Measurements from ENCODE around the gene MOBP.
"Not testable (repeated sequence)": the region's sequence is repeated elsewhere in the genome, so short reads cannot be mapped to it uniquely, and the experiment has no call there.

The MOBP gene

DNA sequence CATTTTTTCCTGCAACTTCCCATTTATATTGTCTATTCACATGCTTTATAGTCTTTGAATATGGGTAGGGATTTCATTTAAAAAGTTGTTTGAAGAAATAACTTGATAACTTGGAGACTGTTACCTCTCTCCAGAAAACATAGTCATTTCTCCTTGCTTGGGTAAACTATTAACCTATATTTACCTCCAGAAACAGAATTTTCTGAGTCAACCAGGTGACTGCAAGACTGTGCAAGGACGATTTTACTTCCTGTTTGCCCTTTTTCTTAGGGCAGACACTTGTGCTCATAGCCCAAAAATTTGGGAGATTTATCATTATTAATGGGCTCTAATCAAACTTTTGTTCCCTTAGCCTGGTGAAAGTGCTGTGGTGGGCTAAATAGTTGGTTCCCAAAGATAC is 14.3 kb upstream of the MOBP start:
- no peak for DNase-seq

DNA sequence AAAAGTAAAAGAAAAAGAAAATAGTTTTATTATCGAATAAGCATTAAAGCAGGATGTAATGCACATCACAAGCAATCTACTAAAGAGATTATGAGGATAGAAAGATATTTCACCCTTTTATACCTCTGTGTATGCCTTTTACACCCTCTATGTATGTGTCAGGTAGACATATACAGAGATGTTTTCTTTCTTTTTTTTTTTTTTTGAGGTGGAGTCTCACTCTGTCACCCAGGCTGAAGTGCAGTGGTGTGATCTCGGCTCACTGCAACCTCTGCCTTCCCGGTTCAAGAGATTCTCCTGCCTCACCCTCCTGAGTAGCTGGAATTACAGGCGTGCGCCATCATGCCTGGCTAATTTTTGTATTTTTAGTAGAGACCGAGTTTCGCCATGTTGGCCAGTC is 13.6 kb upstream of the MOBP start:
- not testable (repeated sequence) for DNase-seq

DNA sequence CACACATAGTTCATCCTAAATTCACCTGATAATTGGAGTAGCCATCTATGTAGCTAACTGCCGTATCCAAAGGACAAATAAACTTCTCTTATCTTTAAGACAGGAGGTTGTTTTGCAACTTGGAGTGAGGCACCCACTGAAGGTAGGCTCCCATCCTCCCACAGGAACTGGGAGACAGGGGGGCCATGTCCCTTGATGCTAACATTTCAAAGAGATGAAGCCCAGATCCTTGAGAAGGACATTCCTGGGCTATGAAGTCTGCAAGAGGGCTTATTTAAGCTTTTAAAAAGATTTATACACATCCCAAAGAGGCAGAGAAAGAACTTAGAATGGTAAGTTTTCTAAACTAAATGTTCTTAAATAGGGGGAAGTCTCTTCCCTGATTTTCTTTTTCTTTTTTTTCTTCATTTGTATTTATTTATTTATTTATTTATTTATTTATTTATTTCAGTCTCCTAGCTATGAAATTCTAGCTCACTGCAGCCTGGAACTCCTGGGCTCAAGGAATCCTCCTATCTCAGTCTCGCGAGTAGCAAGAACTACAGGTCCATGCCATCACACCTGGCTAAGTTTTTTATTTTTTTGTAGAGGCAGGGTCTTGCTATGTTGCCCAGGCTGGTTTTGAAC is 12.8 kb upstream of the MOBP start:
- DNase-seq: no peak

DNA sequence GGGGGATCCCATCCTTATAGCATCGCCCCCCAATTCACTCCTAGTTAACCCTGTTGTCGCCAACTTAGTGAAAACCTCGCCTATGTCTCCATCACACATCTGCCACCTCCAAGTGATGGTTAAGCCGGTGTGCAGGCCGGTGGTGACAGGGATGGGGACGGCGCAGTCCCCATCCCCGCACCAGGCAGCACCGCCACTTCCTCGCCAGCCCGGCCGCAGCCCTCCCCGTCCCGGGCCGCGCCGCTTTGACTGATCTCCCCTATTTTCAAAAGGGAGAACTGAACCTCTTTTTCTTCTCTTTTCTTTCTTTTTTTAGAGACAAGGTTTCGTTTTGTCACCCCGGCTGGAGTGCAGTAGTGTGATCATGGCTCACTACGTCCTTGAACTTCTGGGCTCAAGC is 11.3 kb upstream of the MOBP start:
- no peak for DNase-seq

DNA sequence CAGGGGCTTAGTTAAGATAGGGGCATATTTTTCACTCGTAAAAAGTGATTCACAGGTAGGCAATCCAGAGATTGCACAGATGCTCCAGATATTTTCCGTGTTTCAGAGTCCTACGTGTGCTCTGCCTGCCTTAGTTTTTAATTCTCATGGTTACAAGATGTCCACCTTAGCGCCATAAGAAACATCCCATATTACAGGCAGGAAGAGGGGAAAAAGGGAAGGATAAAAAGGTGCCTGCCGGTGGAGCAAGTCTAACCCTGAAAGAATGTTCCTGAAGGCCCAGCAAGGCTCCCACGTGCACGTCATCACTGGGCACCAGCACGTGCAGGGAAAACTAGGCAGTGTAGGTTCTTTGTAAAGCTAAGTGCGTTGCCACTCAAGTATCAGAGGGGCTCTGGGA is 10.1 kb upstream of the MOBP start:
- DNase-seq: no peak

GRCh38 chr3:39458579-39458978 is 8.9 kb upstream of the MOBP start:
- not testable (repeated sequence) for DNase-seq

- no peak for DNase-seq
Measured at GRCh38 chr3:39460677-39461076, 6.8 kb upstream of the MOBP start.

- no peak for DNase-seq
Measured at GRCh38 chr3:39463269-39463668, 4.2 kb upstream of the MOBP start.

GRCh38 chr3:39466988-39467387 is 492 bp upstream of the MOBP start:
- no peak for DNase-seq

- DNase-seq: no peak
Measured at GRCh38 chr3:39468108-39468436, 592 bp downstream of the MOBP start.

GRCh38 chr3:39469258-39469657 is 1.8 kb downstream of the MOBP start:
- DNase-seq: no peak

GRCh38 chr3:39469945-39470344 is 2.5 kb downstream of the MOBP start:
- DNase-seq: no peak

DNA sequence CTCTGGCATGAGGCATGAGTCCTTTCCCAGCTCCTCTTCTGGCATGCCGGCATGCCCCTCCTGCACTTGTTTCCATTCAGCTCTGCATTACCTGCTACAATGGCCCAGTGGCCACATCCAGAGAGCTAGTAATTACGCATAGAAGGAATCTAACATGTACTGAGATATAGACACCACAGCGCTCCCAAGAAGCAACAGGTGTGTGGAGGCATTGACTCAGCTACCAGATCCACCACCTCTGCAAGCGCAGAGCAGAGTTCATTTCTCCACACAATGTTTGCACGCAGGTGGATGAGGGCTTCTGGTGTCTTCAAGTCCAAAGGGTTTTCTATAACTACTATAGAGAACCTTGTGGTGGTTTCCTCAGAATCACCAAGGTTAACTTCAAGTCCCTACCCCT is 4.2 kb downstream of the MOBP start:
- DNase-seq: no peak

GRCh38 chr3:39473452-39474125 is 6.1 kb downstream of the MOBP start:
- DNase-seq: no peak

DNA sequence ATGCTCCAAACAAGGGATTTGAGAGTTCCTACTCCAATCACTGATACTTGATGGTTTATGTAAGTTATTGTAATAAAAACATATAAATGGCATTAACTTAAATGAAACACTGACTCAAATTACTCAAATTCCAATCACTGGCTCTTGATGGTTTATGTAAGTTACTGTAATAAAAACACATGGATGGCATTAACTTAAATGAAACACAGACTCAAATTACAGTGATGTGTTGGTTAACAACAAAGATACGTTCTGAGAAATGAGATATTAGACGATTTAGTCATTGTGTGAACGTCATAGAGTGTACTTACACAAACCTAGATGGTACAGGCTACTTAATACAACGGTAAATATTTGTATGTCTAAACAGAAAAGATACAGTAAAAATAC is 6.6 kb downstream of the MOBP start:
- DNase-seq: no peak

DNA sequence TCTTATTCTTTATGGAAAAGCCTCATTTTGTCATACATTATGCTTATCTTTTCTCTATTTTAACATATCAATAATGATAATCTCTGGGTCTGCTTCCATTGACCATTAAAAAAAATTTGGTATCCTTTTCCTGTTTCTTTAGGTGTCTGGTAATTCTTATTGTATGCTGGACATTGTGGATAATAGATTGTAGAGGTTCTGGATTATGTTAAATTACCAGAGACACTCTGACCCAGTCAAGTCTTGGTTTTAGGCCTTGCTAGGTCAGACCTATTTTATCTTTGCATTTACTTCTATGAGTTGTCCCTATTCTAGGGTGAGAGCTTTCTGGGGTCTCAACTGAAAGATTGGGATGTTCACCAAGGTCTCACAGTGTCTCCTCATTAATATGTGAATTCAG is 9.3 kb downstream of the MOBP start:
- DNase-seq: no peak

DNA sequence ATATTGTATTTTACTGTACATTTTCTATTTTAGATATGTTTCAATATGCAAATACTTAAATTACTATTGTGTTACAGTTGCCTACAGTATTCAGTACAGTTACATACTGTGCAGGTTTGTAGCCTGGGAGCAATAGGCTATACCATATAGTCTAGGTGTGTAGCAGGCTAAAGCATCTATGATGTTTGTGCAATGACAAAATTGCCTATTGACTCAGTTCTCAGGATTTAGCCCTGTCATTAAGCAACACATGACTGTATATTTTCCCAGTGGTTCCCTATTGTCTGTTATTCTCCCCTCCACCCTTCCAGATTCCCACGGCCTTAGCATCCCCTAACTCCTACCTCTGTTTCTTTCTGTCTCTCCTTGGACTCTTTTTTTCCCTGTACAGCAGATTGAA is 10.7 kb downstream of the MOBP start:
- no peak for DNase-seq

DNA sequence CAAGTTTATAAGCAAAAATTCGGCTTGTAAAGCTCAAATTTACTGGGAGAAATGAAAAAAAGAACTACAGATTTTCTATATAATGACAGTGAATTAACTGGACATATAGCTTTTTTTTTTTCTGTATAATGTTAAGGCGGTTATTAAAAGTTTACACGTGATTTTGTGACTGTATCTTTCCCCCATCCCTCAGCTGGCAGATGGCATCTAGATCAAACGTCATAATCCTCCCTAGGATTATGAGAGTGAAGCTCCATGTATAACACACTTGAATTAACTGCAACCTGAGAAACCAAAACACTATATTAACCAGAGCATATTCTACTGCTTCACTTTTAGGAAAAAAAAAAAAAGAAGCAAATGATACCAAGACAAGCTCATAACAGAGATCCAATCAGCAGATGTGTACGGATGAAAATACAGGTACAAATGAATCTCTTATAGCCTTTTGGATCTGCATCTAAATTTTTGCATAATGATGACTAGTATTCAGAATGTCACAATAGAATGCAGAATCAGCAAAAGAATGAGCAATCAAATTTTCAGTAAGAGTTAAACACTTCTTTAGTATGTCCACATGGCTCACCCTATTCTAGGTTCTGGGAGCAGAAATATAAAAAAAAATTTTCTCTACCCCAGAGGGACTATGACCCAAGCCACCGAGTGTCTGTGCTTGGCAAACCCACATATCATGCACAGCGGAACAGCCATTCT is 12.4 kb downstream of the MOBP start:
- DNase-seq: no peak

- no peak for DNase-seq
Measured at GRCh38 chr3:39485547-39485946, 18.1 kb downstream of the MOBP start.

DNA sequence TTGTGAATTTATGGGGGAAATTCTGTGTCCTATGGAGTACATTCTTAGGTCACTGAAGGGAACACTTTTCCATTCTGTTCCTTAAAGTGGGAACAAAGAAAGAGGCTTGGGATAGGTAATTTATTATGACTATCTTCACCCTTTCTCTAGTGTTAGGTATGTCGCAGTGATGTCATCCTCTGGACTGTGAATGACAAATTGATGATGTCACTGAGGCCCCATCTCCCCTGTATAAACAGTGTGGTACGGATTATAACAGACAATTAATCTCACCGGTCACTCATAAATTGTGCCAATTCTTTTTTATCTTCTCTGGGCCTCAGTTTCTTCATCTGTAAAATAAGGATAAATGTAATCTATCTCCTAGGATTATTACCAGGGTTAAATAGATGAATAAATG is 23.5 kb downstream of the MOBP start:
- DNase-seq: no peak

DNA sequence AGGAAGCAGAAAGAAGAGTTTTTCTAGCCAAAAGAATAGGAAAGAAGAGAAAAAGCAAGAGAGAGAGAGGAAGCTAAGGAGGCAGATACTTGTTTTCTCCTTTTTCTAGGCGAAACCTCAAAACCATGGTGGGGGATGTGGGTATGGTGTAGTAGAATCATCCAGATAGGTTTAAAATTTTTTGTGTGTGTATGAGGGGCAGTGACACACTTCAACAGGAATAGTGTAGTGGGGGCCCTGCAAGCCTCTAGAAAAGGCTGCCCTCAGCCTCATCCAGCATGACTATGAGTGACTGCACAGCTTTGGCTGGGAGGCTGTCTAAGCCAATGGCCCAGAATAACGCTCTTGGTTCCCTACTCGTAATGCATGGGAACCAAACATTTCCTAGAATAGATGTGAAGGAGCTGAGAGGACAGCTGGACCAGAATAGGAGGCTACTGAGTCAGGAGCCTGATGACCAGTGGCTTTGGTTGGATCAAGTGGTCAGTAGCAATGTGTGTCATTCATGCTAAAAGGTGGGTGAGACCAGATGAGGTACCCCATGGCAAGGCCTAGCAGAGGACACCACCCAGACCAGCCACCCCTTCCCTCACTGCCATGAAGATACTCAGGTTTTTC is 24.4 kb downstream of the MOBP start:
- DNase-seq: no peak

DNA sequence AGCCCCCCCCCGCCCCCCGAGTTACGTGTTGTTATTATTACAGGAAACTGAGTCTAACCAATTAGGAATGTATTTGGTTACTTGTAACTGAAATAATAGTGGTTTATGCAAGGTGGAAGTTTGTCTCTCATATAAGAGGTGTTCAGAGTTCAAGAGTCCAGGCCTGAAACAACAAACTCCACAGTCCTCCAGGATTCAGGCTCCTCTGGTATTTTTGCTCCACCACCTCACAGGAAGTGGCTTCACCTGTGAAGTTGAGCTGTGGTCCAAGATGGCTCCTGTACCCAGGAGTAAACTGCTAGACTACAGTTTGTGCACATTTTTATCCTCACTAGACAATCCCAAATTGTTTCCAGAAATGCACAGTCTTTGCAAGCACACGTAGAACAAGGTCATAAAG is 27.3 kb downstream of the MOBP start:
- no peak for DNase-seq

DNA sequence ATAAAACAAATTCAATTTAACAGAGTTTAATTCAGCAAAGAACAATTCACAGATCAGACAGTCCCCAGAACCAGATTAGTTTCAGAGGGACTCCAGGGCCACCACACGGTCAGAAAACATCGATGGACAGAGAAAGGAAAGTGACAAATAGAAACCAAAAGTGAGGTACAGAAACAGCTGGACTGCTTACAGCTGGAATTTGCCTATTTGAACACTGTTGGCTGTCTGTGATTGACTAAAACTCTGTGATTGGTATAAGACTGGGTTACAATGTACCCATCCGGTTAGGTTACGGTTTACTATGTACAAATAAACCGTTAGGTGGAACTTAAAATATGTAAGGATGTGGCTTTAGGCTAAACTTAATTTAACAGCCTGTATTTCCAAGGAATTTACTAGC is 30.3 kb downstream of the MOBP start:
- no peak for DNase-seq

DNA sequence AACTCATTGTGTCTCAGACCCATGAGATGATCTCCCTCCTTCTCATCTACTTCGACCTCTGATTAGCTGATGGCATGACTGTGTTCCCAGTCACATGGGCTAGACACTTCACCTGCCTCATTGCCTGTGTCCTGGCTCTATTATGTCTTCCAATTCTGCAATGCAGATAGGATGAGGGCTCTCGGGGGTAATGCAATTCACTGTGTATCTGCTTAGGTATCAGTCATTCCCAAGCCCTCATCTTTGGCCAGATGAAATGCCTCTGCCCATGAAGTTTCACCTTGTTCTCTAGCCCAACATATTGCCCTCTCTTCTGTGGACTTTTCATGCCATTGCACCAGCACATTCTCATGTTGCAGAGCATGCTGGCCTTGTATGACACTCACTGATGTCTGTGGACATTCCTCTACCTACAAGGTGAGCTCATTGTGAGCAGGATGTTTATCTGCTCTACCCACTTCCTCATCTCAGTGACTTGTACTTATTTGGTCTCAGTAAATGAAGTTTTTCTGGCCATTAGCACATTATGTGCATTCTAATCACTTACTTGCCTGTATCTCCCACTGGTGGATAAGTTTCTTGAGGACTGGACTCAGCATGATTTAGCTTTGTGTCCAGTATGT is 32.3 kb downstream of the MOBP start:
- no peak for DNase-seq

Data from retina (tissue), 1 donor.